ENCODE results near the gene AIFM2.

- no peak for TF ChIP-seq CTCF (IDR thresholded peaks at IDR 0.05; ENCODE audit: low read depth, low read length)
- TF ChIP-seq EZH2phosphoT487 (IDR thresholded peaks at IDR 0.05; ENCODE audit: low read depth), result no peak
Observed at GRCh38 chr10:70130878-70131559, 1.6 kb downstream of the AIFM2 start.
